NCI-H748 (cell line): ENCODE results near the gene RAPGEF5.
A peak's percentile ranks its signal among the peaks of the same experiment; 100 is the strongest.
"Not testable (repeated sequence)": the region's sequence is repeated elsewhere in the genome, so short reads cannot be mapped to it uniquely, and the experiment has no call there.

Experiments
- DNase-seq: peaks from one replicate; lab custom pipeline; 2025; ENCODE audit not compliant: unreplicated experiment; lab: John Stamatoyannopoulos, UW

RAPGEF5 gene

GRCh38 chr7:22094413-22095342 is 262.3 kb downstream of the RAPGEF5 start:
- DNase-seq, result peak; percentile 19

GRCh38 chr7:22093936-22094335 is 263.0 kb downstream of the RAPGEF5 start:
- no peak for DNase-seq

- DNase-seq, result no peak
Observed at GRCh38 chr7:22093001-22093400, 264.0 kb downstream of the RAPGEF5 start.

GRCh38 chr7:22090958-22091525 is 265.9 kb downstream of the RAPGEF5 start:
- not testable (repeated sequence) for DNase-seq

GRCh38 chr7:22090512-22090911 is 266.4 kb downstream of the RAPGEF5 start:
- no peak for DNase-seq

GRCh38 chr7:22090107-22090506 is 266.8 kb downstream of the RAPGEF5 start:
- no peak for DNase-seq

GRCh38 chr7:22088827-22089226 is 268.1 kb downstream of the RAPGEF5 start:
- DNase-seq, result peak; percentile 73

- DNase-seq, result no peak
Observed at GRCh38 chr7:22087861-22088260, 269.1 kb downstream of the RAPGEF5 start.

- no peak for DNase-seq
Observed at GRCh38 chr7:22083704-22084240, 273.2 kb downstream of the RAPGEF5 start.

GRCh38 chr7:22082886-22083703 is 273.9 kb downstream of the RAPGEF5 start:
- DNase-seq, result peak; percentile 90

- DNase-seq, result peak; percentile 72
Observed at GRCh38 chr7:22082553-22082885, 274.4 kb downstream of the RAPGEF5 start.

- DNase-seq, result not testable (repeated sequence)
Observed at GRCh38 chr7:22080219-22080618, 276.7 kb downstream of the RAPGEF5 start.

- not testable (repeated sequence) for DNase-seq
Observed at GRCh38 chr7:22078872-22079271, 278.1 kb downstream of the RAPGEF5 start.

- DNase-seq, result no peak
Observed at GRCh38 chr7:22075561-22075960, 281.4 kb downstream of the RAPGEF5 start.

- peak; percentile 14 for DNase-seq
Observed at GRCh38 chr7:22074897-22075296, 282.1 kb downstream of the RAPGEF5 start.
